PC-3 (cell line): ENCODE measurements around the gene MAP6. TPM values are rescaled to one million over a fixed set of nuclear protein-coding genes. Genes with fewer than 3 reads are reported as not detected.

Experiments
- ATAC-seq: fragments of 200-7000 bp; cut with Tn5 transposase; 2 replicates; pipeline ENCODE4 v1.9.1; 2020; ENCODE audit warnings: mild to moderate bottlenecking, moderate library complexity
- BruUV-seq: library from RNA; stranded (reverse); fragments of 400-500 nt; replicated peaks from 2 replicates; lab custom pipeline; 2021; lab: Mats Ljungman, UMichigan
- CTCF ChIA-PET: fragments of 300-600 bp; sonication (Branson Sonifier 250); formaldehyde crosslinking; loops from one replicate; lab custom pipeline; 2022; ENCODE audit warnings: antibody characterized with exemption; lab: Charles Lee
- POLR2A ChIA-PET: fragments of 300-600 bp; sonication (Branson Sonifier 250); formaldehyde crosslinking; loops from one replicate; lab custom pipeline; 2022; ENCODE audit warnings: antibody characterized with exemption; ENCODE audit not compliant: unreplicated experiment; lab: Charles Lee
- DNase-seq: peaks from one replicate; pipeline ENCODE4 v3.0.0-alpha.2; 2015
- H2AFZ ChIP-seq: fragments of 300-600 bp; sonication (generic); 2 replicates; pipeline ENCODE4 v1.6.0; 2016; ENCODE audit warnings: antibody characterized with exemption, low read length
- H3F3A ChIP-seq: fragments of 300-600 bp; sonication (generic); one replicate; pipeline ENCODE4 v1.6.0; 2017; ENCODE audit warnings: antibody characterized with exemption, low read length, control low read depth, mild to moderate bottlenecking; ENCODE audit not compliant: unreplicated experiment
- H3K27ac ChIP-seq: fragments of 300-600 bp; sonication (generic); 2 replicates; pipeline ENCODE4 v1.5.1; 2016; ENCODE audit warnings: mild to moderate bottlenecking, low read length
- H3K27me3 ChIP-seq: fragments of 300-600 bp; sonication (generic); 2 replicates; pipeline ENCODE4 v1.6.1; 2016; ENCODE audit warnings: low read length, mixed read lengths
- H3K36me3 ChIP-seq: fragments of 300-600 bp; sonication (generic); 2 replicates; pipeline ENCODE4 v1.6.1; 2016; ENCODE audit warnings: low read depth, mixed run types, low read length, mixed read lengths
- H3K4me1 ChIP-seq: fragments of 300-600 bp; sonication (generic); 2 replicates; pipeline ENCODE4 v1.5.1; 2016; ENCODE audit warnings: low read length; ENCODE audit not compliant: insufficient read depth
- H3K4me2 ChIP-seq: fragments of 300-600 bp; sonication (generic); 2 replicates; pipeline ENCODE4 v1.6.0; 2016; ENCODE audit warnings: low read length
- H3K4me3 ChIP-seq: fragments of 300-600 bp; sonication (generic); 2 replicates; pipeline ENCODE4 v1.5.1; 2016; ENCODE audit warnings: mild to moderate bottlenecking, low read length, mixed read lengths
- H3K79me2 ChIP-seq: fragments of 300-600 bp; sonication (generic); 2 replicates; pipeline ENCODE4 v1.6.1; 2017; ENCODE audit warnings: low read length, mixed read lengths
- H3K9ac ChIP-seq: fragments of 300-600 bp; sonication (generic); 2 replicates; pipeline ENCODE4 v1.6.0; 2016; ENCODE audit warnings: mild to moderate bottlenecking, low read length
- H3K9me2 ChIP-seq: fragments of 300-600 bp; sonication (generic); replicated peaks from 2 replicates; pipeline ENCODE4 v1.6.1; 2016; ENCODE audit warnings: mixed run types, low read length, mixed read lengths
- H3K9me3 ChIP-seq: fragments of 300-600 bp; sonication (generic); 2 replicates; pipeline ENCODE4 v1.6.1; 2016; ENCODE audit warnings: low read length, mixed read lengths
- H4K20me1 ChIP-seq: fragments of 300-600 bp; sonication (generic); 2 replicates; pipeline ENCODE4 v1.6.1; 2016; ENCODE audit warnings: low read length, mixed read lengths
- EZH2 ChIP-seq: fragments of 300-600 bp; sonication (generic); IDR thresholded peaks from one replicate; pipeline ENCODE4 v1.6.1; 2017; ENCODE audit warnings: antibody characterized with exemption, mild to moderate bottlenecking, low read length; ENCODE audit not compliant: unreplicated experiment
- EZH2phosphoT487 ChIP-seq: fragments of 300-600 bp; sonication (generic); IDR thresholded peaks from 2 replicates; pipeline ENCODE4 v1.6.1; 2018; ENCODE audit warnings: mild to moderate bottlenecking, antibody characterized with exemption, low read length, borderline replicate concordance
- intact Hi-C: fragments of 100-400 bp; cut with micrococcal nuclease; formaldehyde crosslinking; loops from 2 replicates; pipeline ENCODE4 v1.9.0; 2023
- total RNA-seq: library from RNA; depleted of rRNA; stranded (reverse); fragments of >200 nt; gene quantifications from 2 replicates; pipeline ENCODE4 v1.2.3, GENCODE V29; 2014
- TF ChIP-seq, protein P1 (sequence below): fragments of 300-600 bp; sonication (generic); conservative IDR thresholded peaks from 2 replicates; pipeline ENCODE4 v1.5.1; 2017; ENCODE audit warnings: antibody characterized with exemption, low read depth, mild to moderate bottlenecking, low read length

Gene MAP6
- total RNA-seq, 1 experiment from 2014 or later = 0.47 TPM

DNA sequence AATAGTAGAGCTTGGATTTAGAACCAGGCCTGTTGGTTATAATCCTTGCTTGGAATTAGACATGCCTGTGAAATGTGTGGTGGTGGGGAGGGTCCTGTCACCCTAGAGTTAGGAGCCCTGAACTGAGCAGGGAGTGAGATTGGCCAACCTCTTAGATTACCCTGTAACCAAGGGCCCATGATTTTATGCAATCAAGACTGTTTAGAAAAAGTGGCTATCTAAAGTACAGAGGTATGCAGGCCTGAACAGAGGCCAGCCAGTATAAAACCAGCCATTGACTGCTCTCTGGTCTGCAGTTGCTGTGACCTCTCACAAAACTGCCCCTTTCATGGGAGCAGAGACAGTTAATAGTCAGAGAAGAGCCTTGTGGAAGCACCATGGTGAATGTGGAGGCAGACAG, 70.6 kb downstream of the MAP6 start:
- H3K4me2 ChIP-seq = no peak overlapping the region
- no peak overlapping the region for H3K4me3 ChIP-seq
- no peak overlapping the region for H3K27ac ChIP-seq
- CTCF ChIA-PET = interaction anchor here (0.6 to 0.9 kb wide), 2 partner anchors 14 to 108 kb away, joined by 3 to 6 read pairs; no protein-coding TSS in a partner anchor
- H3K9me2 ChIP-seq = no peaks in the 10 kb centered on the region
- intact Hi-C loops = no loop called here
- DNase-seq = no peak
- H3K9ac ChIP-seq = no peak overlapping the region
- ATAC-seq = no peak
- H4K20me1 ChIP-seq = no peaks in the 10 kb centered on the region
- POLR2A ChIA-PET = no interaction called here
- no peaks in the 10 kb centered on the region for H3K27me3 ChIP-seq
- H3K36me3 ChIP-seq = no peaks in the 10 kb centered on the region
- BruUV-seq = no TSS peak
- H3F3A ChIP-seq = no peaks in the 10 kb centered on the region
- H3K9me3 ChIP-seq = no peaks in the 10 kb centered on the region
- TF ChIP-seq, protein P1, sequence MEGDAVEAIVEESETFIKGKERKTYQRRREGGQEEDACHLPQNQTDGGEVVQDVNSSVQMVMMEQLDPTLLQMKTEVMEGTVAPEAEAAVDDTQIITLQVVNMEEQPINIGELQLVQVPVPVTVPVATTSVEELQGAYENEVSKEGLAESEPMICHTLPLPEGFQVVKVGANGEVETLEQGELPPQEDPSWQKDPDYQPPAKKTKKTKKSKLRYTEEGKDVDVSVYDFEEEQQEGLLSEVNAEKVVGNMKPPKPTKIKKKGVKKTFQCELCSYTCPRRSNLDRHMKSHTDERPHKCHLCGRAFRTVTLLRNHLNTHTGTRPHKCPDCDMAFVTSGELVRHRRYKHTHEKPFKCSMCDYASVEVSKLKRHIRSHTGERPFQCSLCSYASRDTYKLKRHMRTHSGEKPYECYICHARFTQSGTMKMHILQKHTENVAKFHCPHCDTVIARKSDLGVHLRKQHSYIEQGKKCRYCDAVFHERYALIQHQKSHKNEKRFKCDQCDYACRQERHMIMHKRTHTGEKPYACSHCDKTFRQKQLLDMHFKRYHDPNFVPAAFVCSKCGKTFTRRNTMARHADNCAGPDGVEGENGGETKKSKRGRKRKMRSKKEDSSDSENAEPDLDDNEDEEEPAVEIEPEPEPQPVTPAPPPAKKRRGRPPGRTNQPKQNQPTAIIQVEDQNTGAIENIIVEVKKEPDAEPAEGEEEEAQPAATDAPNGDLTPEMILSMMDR = no peak
- TF ChIP-seq EZH2phosphoT487 (no peak), EZH2 (no peak)
- no peak overlapping the region for H2AFZ ChIP-seq
- H3K4me1 ChIP-seq = peaks cover 11% of the 10 kb centered on the region
- H3K79me2 ChIP-seq = no peaks in the 10 kb centered on the region

DNA sequence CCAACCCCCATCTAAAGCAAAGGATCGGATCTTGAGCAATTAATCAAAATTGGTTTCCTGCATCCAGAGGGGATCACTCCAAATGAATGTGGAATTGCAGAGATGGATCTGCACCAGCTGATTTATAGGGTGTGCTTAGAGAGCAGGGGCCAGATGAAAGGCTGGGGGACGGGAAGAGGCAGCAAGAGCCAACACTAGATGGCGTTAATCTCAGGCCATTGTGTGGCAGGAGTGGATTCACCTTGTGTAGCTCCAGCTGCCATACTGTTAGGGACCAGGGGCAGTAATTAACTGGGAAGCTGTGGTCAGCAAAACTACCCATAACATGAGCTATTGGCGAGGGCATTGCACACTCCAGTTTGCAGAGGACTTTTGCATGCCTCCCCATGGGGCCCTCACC, 71.2 kb downstream of the MAP6 start:
- Histone ChIP-seq H4K20me1 (no peaks in the 10 kb centered on the region), H3F3A (no peaks in the 10 kb centered on the region), H3K4me3 (no peak overlapping the region), H3K36me3 (no peaks in the 10 kb centered on the region), H3K79me2 (no peaks in the 10 kb centered on the region), H3K27me3 (no peaks in the 10 kb centered on the region), H3K4me1 (peaks cover 8% of the 10 kb centered on the region), H2AFZ (no peak overlapping the region), H3K9me2 (no peaks in the 10 kb centered on the region), H3K4me2 (no peak overlapping the region), H3K27ac (no peak overlapping the region), H3K9ac (no peak overlapping the region), H3K9me3 (no peaks in the 10 kb centered on the region)
- TF ChIP-seq, protein P1 = peak; percentile 94
- TF ChIP-seq EZH2 = no peak
- peak; percentile 71 for DNase-seq
- no TSS peak for BruUV-seq
- ChIA-PET POLR2A (interaction anchor here (0.9 kb wide), 1 partner anchor 9 kb away, joined by 3 read pairs; no protein-coding TSS in a partner anchor), CTCF (interaction anchor here (0.6 to 0.9 kb wide), 2 partner anchors 14 to 108 kb away, joined by 3 to 6 read pairs; no protein-coding TSS in a partner anchor)
- ATAC-seq = peak; percentile 86
- intact Hi-C loops = no loop called here

- no peaks in the 10 kb centered on the region for H3K36me3 ChIP-seq
- H3K9ac ChIP-seq = no peak overlapping the region
- H3K4me2 ChIP-seq = no peak overlapping the region
- no peak overlapping the region for H2AFZ ChIP-seq
- intact Hi-C loops = no loop called here
- no peaks in the 10 kb centered on the region for H4K20me1 ChIP-seq
- no peak for DNase-seq
- no peak overlapping the region for H3K4me3 ChIP-seq
- no peaks in the 10 kb centered on the region for H3K79me2 ChIP-seq
- BruUV-seq = no TSS peak
- H3K27me3 ChIP-seq = no peaks in the 10 kb centered on the region
- ATAC-seq = no peak
- H3F3A ChIP-seq = no peaks in the 10 kb centered on the region
- H3K9me2 ChIP-seq = no peaks in the 10 kb centered on the region
- peaks cover 5% of the 10 kb centered on the region; the same call in 1 of the 2 replicates for H3K4me1 ChIP-seq
- ChIA-PET CTCF (no interaction called here), POLR2A (interaction anchor here (0.9 kb wide), 1 partner anchor 8 kb away, joined by 3 read pairs; no protein-coding TSS in a partner anchor)
- no peak for TF ChIP-seq EZH2phosphoT487
- TF ChIP-seq, protein P1 = no peak
- TF ChIP-seq EZH2 = no peak
- no peaks in the 10 kb centered on the region for H3K9me3 ChIP-seq
- H3K27ac ChIP-seq = no peak overlapping the region
These were observed 71.9 kb downstream of the MAP6 start for GRCh38 chr11:75596914-75597313.
